ENCODE data around the gene TESK2. TPM values are rescaled to one million over a fixed set of nuclear protein-coding genes. Genes with fewer than 3 reads are reported as not detected.

Gene TESK2
- total RNA-seq, 4 donors from 2014 or later: 2.8 to 10.7 (median 6.5) TPM

- TF ChIP-seq CTCF (IDR thresholded peaks at IDR 0.05; ENCODE audit: low read depth): no peak
Measured at GRCh38 chr1:45501505-45501859, 10.5 kb upstream of the TESK2 start.

GRCh38 chr1:45499415-45499769 is 8.4 kb upstream of the TESK2 start:
- TF ChIP-seq CTCF (IDR thresholded peaks at IDR 0.05; ENCODE audit: low read depth): no peak

- no peak for TF ChIP-seq CTCF (IDR thresholded peaks at IDR 0.05; ENCODE audit: low read depth)
Measured at GRCh38 chr1:45498279-45498678, 7.3 kb upstream of the TESK2 start.

GRCh38 chr1:45493116-45493697 is 2.2 kb upstream of the TESK2 start:
- TF ChIP-seq CTCF (IDR thresholded peaks at IDR 0.05; ENCODE audit: low read depth): no peak

GRCh38 chr1:45492691-45493090 is 1.7 kb upstream of the TESK2 start:
- no peak for TF ChIP-seq CTCF (IDR thresholded peaks at IDR 0.05; ENCODE audit: low read depth)

- TF ChIP-seq CTCF (IDR thresholded peaks at IDR 0.05; ENCODE audit: low read depth): no peak
Measured at GRCh38 chr1:45491487-45492260, 711 bp upstream of the TESK2 start.

GRCh38 chr1:45490121-45490625 is 790 bp downstream of the TESK2 start:
- no peak for TF ChIP-seq CTCF (IDR thresholded peaks at IDR 0.05; ENCODE audit: low read depth)

Data from subcutaneous adipose tissue (tissue), 4 donors.